SK-N-SH treated with all-trans-retinoic acid at 6 μM for 48 hours (cell line): ENCODE results near the gene GSTP1.

Experiments used
- ATAC-seq: fragments of 200-7000 bp; cut with Tn5 transposase; 3 replicates; pipeline ENCODE4 v1.9.1; 2020; ENCODE audit warnings: mild to moderate bottlenecking, moderate library complexity
- BACH2 ChIP-seq: fragments of 250-450 bp; sonication (Bioruptor Pico); IDR thresholded peaks from 2 replicates; pipeline ENCODE4 v1.9.0; 2021; ENCODE audit warnings: mild to moderate bottlenecking, borderline replicate concordance
- ISL1 ChIP-seq: fragments of 250-450 bp; sonication (Bioruptor Pico); IDR thresholded peaks from 2 replicates; pipeline ENCODE4 v2.1.2; 2022; ENCODE audit warnings: mild to moderate bottlenecking, moderate library complexity
- PPARA ChIP-seq: fragments of 250-450 bp; sonication (Bioruptor Pico); IDR thresholded peaks from 2 replicates; pipeline ENCODE4 v1.5.0; 2020; ENCODE audit warnings: mild to moderate bottlenecking, borderline replicate concordance
- RARB ChIP-seq: fragments of 250-450 bp; sonication (Bioruptor Pico); IDR thresholded peaks from 2 replicates; pipeline ENCODE4 v1.8.0; 2021; ENCODE audit warnings: mild to moderate bottlenecking, moderate library complexity
- SNAI2 ChIP-seq: fragments of 250-450 bp; sonication (Bioruptor Pico); IDR thresholded peaks from 2 replicates; pipeline ENCODE4 v1.5.0; 2020; ENCODE audit warnings: mild to moderate bottlenecking, moderate library complexity
- TCF4 ChIP-seq: fragments of 250-450 bp; sonication (Bioruptor Pico); IDR thresholded peaks from 2 replicates; pipeline ENCODE4 v1.8.0; 2021; ENCODE audit warnings: mild to moderate bottlenecking, moderate library complexity, borderline replicate concordance
- TOX ChIP-seq: fragments of 250-450 bp; sonication (Bioruptor Pico); IDR thresholded peaks from 2 replicates; pipeline ENCODE4 v1.8.0; 2021; ENCODE audit warnings: mild to moderate bottlenecking, moderate library complexity, borderline replicate concordance
- ZC3H10 ChIP-seq: fragments of 250-450 bp; sonication (Bioruptor Pico); IDR thresholded peaks from 2 replicates; pipeline ENCODE4 v1.5.1; 2021; ENCODE audit warnings: mild to moderate bottlenecking, moderate library complexity
- ZFP3 ChIP-seq: fragments of 250-450 bp; sonication (Bioruptor Pico); IDR thresholded peaks from 2 replicates; pipeline ENCODE4 v1.5.0; 2020; ENCODE audit warnings: mild to moderate bottlenecking, moderate library complexity
- ZFP30 ChIP-seq: fragments of 450-650 bp; formaldehyde crosslinking; IDR thresholded peaks from 2 replicates; pipeline ENCODE4 v1.5.0; 2022; ENCODE audit warnings: mild to moderate bottlenecking, moderate library complexity
- ZNF565 ChIP-seq: fragments of 450-650 bp; formaldehyde crosslinking; conservative IDR thresholded peaks from 2 replicates; pipeline ENCODE4 v1.5.0; 2020; ENCODE audit warnings: low read depth, mild to moderate bottlenecking, moderate library complexity
- ZNF70 ChIP-seq: fragments of 450-650 bp; formaldehyde crosslinking; IDR thresholded peaks from 2 replicates; pipeline ENCODE4 v1.5.0; 2020; ENCODE audit warnings: mild to moderate bottlenecking, moderate library complexity
- TF ChIP-seq, protein P1 (sequence below): fragments of 250-450 bp; sonication (Bioruptor Pico); IDR thresholded peaks from 2 replicates; pipeline ENCODE4 v1.5.1; 2020; ENCODE audit warnings: low read depth, mild to moderate bottlenecking, moderate library complexity
- TF ChIP-seq, protein P2 (sequence below): fragments of 250-450 bp; sonication (Bioruptor Pico); IDR thresholded peaks from 2 replicates; pipeline ENCODE4 v1.5.1; 2021; ENCODE audit warnings: mild to moderate bottlenecking, moderate library complexity
- TF ChIP-seq, protein P3 (sequence below): fragments of 250-450 bp; sonication (Bioruptor Pico); IDR thresholded peaks from 2 replicates; pipeline ENCODE4 v1.8.0; 2021; ENCODE audit warnings: low read depth, mild to moderate bottlenecking, moderate library complexity, borderline replicate concordance
- TF ChIP-seq, protein P4 (sequence below): fragments of 250-450 bp; sonication (Bioruptor Pico); IDR thresholded peaks from 2 replicates; pipeline ENCODE4 v1.5.0; 2020; ENCODE audit warnings: mild to moderate bottlenecking, moderate library complexity
- TF ChIP-seq, protein P5 (sequence below): fragments of 250-450 bp; sonication (Bioruptor Pico); IDR thresholded peaks from 2 replicates; pipeline ENCODE4 v1.8.0; 2020; ENCODE audit warnings: mild to moderate bottlenecking, moderate library complexity, borderline replicate concordance

The GSTP1 gene

DNA sequence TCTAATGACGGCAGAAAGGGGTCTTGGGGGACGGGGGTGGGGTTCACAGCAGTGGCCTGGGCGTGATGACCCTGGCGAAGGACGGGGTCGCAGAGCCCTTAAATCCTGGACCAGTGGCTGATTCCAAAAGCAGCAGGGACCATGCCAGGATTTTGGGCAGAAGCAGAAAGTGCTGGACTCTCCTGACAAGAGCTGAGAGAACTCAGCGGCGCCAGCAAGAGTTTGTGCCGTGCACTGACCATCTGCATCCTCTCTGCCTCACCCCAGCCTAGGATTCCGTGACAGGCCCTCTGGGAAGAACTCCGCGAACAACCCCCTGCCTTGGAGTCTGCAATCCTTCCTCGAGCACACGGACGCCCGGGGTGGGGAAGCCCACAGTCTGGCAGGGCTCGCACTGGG, 22.5 kb downstream of the GSTP1 start (continued):
- TF ChIP-seq ZNF565 (CRISPR knock-in tag) (no peak), SNAI2 (CRISPR knock-in tag) (no peak), PPARA (CRISPR knock-in tag) (no peak), ZC3H10 (CRISPR knock-in tag) (no peak), ZFP30 (CRISPR knock-in tag) (no peak), ZNF70 (CRISPR knock-in tag) (no peak), TOX (no peak), ISL1 (CRISPR knock-in tag) (no peak)
- TF ChIP-seq, protein P1, sequence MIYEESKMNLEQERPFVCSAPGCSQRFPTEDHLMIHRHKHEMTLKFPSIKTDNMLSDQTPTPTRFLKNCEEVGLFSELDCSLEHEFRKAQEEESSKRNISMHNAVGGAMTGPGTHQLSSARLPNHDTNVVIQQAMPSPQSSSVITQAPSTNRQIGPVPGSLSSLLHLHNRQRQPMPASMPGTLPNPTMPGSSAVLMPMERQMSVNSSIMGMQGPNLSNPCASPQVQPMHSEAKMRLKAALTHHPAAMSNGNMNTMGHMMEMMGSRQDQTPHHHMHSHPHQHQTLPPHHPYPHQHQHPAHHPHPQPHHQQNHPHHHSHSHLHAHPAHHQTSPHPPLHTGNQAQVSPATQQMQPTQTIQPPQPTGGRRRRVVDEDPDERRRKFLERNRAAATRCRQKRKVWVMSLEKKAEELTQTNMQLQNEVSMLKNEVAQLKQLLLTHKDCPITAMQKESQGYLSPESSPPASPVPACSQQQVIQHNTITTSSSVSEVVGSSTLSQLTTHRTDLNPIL, result no peak
- TF ChIP-seq, protein P2, sequence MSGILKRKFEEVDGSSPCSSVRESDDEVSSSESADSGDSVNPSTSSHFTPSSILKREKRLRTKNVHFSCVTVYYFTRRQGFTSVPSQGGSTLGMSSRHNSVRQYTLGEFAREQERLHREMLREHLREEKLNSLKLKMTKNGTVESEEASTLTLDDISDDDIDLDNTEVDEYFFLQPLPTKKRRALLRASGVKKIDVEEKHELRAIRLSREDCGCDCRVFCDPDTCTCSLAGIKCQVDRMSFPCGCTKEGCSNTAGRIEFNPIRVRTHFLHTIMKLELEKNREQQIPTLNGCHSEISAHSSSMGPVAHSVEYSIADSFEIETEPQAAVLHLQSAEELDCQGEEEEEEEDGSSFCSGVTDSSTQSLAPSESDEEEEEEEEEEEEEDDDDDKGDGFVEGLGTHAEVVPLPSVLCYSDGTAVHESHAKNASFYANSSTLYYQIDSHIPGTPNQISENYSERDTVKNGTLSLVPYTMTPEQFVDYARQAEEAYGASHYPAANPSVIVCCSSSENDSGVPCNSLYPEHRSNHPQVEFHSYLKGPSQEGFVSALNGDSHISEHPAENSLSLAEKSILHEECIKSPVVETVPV (CRISPR knock-in tag), result no peak

DNA sequence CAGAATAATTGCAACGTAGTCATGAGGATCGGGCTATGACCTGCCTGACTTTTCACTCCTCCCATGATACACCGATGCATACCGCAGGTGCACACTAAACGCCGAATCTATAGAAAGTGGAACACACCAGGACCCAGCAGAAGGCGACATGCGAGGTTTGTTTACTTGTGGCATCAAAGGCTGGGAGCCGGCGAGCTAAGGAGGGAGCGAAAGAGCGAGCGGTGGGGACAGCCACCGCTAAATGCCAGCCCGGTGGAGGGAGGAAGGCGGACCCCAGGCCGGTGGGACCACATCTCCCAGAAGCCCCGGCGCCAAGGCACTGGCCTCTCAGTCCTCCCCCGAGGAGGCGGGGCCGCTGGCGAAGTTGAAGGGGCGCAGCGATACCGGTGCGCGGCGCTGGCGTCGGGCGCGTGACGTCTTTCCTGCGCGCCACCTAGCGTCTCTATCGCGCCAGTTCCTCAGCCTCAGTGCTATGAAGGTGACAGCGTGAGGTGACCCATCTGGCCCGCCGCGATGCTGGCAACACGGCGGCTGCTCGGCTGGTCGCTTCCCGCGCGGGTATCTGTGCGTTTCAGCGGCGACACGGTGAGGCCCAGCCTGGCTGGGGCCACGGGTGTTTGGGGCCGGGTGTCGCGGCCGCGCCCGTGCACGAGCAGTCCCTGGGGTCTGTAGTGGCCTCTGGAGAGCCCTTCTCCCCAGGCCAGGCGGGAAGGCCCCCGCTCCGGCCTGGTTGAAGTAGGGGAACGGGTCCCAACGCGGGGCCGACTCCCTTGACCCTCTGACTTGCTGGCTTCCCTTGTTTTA, 23.1 kb downstream of the GSTP1 start, which contains the start of gene NDUFV1:
Gene NDUFV1, plus strand, starts transcription at position 445 of the 804 bp plus-strand sequence. Its CDS starts 69 bp downstream, at position 514.
- TF ChIP-seq, protein P3, sequence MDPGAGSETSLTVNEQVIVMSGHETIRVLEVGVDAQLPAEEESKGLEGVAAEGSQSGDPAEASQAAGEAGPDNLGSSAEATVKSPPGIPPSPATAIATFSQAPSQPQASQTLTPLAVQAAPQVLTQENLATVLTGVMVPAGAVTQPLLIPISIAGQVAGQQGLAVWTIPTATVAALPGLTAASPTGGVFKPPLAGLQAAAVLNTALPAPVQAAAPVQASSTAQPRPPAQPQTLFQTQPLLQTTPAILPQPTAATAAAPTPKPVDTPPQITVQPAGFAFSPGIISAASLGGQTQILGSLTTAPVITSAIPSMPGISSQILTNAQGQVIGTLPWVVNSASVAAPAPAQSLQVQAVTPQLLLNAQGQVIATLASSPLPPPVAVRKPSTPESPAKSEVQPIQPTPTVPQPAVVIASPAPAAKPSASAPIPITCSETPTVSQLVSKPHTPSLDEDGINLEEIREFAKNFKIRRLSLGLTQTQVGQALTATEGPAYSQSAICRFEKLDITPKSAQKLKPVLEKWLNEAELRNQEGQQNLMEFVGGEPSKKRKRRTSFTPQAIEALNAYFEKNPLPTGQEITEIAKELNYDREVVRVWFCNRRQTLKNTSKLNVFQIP (CRISPR knock-in tag), result no peak
- TF ChIP-seq, protein P4, sequence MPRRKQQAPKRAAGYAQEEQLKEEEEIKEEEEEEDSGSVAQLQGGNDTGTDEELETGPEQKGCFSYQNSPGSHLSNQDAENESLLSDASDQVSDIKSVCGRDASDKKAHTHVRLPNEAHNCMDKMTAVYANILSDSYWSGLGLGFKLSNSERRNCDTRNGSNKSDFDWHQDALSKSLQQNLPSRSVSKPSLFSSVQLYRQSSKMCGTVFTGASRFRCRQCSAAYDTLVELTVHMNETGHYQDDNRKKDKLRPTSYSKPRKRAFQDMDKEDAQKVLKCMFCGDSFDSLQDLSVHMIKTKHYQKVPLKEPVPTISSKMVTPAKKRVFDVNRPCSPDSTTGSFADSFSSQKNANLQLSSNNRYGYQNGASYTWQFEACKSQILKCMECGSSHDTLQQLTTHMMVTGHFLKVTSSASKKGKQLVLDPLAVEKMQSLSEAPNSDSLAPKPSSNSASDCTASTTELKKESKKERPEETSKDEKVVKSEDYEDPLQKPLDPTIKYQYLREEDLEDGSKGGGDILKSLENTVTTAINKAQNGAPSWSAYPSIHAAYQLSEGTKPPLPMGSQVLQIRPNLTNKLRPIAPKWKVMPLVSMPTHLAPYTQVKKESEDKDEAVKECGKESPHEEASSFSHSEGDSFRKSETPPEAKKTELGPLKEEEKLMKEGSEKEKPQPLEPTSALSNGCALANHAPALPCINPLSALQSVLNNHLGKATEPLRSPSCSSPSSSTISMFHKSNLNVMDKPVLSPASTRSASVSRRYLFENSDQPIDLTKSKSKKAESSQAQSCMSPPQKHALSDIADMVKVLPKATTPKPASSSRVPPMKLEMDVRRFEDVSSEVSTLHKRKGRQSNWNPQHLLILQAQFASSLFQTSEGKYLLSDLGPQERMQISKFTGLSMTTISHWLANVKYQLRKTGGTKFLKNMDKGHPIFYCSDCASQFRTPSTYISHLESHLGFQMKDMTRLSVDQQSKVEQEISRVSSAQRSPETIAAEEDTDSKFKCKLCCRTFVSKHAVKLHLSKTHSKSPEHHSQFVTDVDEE (CRISPR knock-in tag), result 0 out of 2 replicates have a peak, but pooled peaks have one; percentile 44

DNA sequence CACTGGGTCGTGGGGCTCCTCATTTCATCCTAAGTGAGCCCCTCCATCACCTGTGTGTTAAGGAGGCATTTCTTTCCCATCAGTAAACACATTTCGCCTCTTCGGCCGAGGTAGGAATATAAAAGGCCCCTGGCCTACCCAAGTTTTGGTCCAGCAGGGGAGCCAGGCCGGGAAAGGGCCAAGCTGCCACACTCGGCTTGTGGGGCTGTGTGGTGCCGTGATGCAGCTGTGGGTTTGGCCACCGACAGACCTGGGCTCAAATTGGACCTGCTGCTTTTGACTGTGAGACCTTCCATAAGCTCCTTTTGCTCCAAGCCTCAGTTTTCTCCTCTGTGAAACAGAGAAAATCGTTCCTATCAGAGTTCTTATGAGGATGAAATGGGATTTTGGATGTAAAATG, 23.9 kb downstream of the GSTP1 start:
- TF ChIP-seq ZFP3 (CRISPR knock-in tag) (no peak), SNAI2 (CRISPR knock-in tag) (no peak), PPARA (CRISPR knock-in tag) (no peak), BACH2 (no peak), RARB (CRISPR knock-in tag) (no peak), ZC3H10 (CRISPR knock-in tag) (no peak), TCF4 (CRISPR knock-in tag) (no peak)
- TF ChIP-seq, protein P4 (CRISPR knock-in tag), result no peak
- TF ChIP-seq, protein P5, sequence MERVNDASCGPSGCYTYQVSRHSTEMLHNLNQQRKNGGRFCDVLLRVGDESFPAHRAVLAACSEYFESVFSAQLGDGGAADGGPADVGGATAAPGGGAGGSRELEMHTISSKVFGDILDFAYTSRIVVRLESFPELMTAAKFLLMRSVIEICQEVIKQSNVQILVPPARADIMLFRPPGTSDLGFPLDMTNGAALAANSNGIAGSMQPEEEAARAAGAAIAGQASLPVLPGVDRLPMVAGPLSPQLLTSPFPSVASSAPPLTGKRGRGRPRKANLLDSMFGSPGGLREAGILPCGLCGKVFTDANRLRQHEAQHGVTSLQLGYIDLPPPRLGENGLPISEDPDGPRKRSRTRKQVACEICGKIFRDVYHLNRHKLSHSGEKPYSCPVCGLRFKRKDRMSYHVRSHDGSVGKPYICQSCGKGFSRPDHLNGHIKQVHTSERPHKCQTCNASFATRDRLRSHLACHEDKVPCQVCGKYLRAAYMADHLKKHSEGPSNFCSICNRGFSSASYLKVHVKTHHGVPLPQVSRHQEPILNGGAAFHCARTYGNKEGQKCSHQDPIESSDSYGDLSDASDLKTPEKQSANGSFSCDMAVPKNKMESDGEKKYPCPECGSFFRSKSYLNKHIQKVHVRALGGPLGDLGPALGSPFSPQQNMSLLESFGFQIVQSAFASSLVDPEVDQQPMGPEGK (CRISPR knock-in tag), result no peak
- TF ChIP-seq, protein P2 (CRISPR knock-in tag), result no peak
- TF ChIP-seq, protein P3 (CRISPR knock-in tag), result no peak
- ATAC-seq, result no peak

More for the DNA sequence above, 23.1 kb downstream of the GSTP1 start, which contains the start of gene NDUFV1:
- ATAC-seq, result peak; percentile 100
